GM19023 (cell line): Measurements from ENCODE around the gene TMEM81.

Source experiments
- ATAC-seq: cut with Tn5 transposase; IDR thresholded peaks from one replicate; pipeline ENCODE4 v1.9.1; 2021; ENCODE audit warnings: mild to moderate bottlenecking, moderate library complexity; ENCODE audit not compliant: unreplicated experiment

The TMEM81 gene

DNA sequence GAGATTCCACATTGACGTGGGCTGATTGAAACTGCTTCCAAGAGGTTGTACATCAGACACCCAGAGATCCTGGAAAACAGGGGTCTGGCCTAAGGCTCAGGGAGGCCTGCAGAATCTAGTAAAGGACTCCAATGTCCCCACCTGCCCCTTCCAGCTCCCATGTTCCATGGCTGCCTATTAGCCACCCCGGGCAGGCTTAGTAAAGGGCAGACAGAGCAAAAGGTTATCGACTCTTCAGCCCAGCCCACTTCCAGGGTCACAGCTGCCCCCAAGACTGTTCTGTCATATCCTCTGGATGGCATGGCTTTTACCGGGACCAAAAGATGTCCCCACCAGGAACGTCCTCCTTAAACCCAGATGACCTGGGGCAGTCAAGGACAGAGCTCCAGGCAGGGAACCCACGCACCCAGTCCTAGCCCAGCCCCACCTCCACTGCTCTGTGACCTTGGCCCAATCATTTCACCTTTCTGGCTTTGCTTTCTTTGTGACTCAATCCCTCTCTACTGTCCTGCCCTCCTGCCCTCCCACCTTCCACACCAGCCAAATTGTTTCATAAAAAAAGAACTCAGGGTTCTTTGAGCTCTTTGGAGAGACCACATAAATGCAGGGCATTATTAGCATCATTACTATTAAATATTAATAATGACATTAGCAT lies 46.0 kb downstream of the TMEM81 start:
- ATAC-seq = no peak

DNA sequence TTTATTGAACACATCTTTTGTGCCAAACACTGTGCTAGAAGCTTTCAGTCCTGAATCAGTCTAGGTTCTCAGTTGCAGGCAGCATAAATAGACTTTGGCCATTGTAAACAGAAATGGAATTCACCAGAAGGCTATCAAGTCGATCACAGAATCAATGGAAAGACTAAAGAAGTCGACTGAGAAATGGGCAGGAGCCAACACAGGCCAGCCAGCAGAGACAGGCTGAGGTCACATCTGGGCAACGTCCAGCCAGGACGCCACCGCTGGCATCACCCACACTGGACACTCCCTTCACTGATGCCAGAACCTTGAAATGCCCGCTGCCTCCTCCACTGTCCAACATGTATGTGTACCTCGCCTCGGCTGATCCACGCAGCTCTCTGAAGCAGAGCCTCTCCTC lies 46.7 kb downstream of the TMEM81 start:
- no peak for ATAC-seq
